GM12875 (cell line): ENCODE data around the gene UGT1A5.

Experiments used
- H3K4me3 ChIP-seq: one replicate; pipeline ENCODE4 v1.5.1; 2011; ENCODE audit warnings: low read depth, low read length, control low read depth
- TF ChIP-seq, protein P1 (sequence below): IDR thresholded peaks from 2 replicates; pipeline ENCODE4 v1.5.1; 2011; ENCODE audit warnings: low read depth, mild to moderate bottlenecking, control low read depth, inconsistent platforms, low read length, moderate library complexity, borderline replicate concordance; ENCODE audit not compliant: insufficient read depth

Gene UGT1A5

DNA sequence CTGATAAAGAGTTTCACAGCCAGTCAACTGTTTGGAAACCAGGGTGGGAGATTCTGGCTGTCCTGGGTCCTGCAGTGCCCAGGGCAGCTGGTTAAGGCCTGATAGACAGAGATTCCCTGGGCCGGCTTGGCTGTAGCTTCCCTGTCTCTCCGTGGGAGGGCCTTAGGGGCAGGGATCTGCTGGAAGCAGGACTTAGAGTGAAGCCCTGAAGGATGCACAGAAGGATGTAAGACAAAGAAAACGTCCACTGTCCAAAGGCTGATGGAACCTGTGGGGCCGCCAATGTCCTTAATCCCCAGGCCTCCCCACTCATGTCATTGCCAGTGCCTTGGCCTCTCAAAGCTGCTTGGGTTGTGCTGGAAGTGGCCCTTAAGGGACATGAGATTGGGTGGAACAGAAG lies 98.4 kb downstream of the UGT1A5 start:
- TF ChIP-seq, protein P1, sequence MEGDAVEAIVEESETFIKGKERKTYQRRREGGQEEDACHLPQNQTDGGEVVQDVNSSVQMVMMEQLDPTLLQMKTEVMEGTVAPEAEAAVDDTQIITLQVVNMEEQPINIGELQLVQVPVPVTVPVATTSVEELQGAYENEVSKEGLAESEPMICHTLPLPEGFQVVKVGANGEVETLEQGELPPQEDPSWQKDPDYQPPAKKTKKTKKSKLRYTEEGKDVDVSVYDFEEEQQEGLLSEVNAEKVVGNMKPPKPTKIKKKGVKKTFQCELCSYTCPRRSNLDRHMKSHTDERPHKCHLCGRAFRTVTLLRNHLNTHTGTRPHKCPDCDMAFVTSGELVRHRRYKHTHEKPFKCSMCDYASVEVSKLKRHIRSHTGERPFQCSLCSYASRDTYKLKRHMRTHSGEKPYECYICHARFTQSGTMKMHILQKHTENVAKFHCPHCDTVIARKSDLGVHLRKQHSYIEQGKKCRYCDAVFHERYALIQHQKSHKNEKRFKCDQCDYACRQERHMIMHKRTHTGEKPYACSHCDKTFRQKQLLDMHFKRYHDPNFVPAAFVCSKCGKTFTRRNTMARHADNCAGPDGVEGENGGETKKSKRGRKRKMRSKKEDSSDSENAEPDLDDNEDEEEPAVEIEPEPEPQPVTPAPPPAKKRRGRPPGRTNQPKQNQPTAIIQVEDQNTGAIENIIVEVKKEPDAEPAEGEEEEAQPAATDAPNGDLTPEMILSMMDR = no peak
- H3K4me3 ChIP-seq = no peak overlapping the region

DNA sequence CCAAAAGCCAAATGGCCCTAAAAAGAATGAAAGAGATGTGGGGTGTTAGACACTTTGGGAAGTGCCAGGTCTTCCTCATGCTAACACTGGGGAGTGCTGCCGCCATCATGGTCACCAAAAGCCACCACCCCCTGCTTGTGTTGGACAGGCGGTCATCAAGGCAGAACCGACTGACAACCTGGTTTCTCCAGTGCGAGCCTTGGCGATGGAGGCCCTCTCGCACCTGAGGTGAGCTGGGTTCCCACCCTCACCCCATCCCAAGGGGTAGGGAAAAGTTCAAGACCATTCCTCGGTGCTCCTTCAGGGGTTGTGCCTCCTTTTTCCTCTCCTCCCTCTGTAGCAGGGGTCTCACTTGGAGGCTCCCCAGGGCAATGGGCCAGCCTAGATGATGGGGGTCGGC lies 99.0 kb downstream of the UGT1A5 start:
- TF ChIP-seq, protein P1 = no peak
- no peak overlapping the region for H3K4me3 ChIP-seq

DNA sequence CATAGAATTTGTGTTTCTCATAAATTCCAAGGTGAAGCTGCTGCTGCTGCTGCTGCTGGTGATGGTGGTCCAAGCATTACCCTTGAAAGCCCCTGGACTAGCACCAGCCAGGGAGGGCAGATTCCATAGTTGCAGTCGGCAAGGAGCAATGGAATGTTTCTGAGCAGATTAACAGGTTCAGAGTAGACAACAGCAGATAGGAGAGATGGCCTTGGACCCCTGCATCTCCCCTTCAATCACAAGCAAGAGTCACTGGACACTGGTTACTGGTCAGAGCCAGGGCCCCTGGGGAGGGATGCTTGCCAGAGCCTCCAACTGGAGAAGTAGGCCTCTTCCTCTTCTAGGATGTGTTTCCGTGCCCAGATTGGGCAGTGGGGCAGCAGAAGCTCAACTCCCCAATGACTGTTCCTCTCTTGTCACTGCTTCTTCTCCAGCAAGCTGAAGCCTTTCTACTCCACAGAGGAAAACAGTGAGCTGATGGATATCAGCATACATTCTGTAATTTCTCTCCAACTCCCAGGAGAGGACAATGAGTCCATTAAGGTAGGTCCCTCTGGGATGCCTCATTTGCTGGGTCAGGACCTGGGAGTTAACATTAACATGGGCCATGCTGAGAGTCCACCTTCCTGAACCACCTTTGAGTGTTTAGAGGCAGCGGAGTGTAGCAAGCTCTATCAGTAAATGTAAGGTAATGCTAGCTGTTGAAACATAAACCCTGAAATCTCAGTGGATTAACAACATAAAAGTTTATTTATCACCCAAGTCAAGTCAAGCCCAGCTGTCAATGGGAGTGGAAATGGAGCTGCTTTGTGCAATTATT lies 100.7 kb downstream of the UGT1A5 start:
- TF ChIP-seq, protein P1 = no peak
- no peak overlapping the region for H3K4me3 ChIP-seq

DNA sequence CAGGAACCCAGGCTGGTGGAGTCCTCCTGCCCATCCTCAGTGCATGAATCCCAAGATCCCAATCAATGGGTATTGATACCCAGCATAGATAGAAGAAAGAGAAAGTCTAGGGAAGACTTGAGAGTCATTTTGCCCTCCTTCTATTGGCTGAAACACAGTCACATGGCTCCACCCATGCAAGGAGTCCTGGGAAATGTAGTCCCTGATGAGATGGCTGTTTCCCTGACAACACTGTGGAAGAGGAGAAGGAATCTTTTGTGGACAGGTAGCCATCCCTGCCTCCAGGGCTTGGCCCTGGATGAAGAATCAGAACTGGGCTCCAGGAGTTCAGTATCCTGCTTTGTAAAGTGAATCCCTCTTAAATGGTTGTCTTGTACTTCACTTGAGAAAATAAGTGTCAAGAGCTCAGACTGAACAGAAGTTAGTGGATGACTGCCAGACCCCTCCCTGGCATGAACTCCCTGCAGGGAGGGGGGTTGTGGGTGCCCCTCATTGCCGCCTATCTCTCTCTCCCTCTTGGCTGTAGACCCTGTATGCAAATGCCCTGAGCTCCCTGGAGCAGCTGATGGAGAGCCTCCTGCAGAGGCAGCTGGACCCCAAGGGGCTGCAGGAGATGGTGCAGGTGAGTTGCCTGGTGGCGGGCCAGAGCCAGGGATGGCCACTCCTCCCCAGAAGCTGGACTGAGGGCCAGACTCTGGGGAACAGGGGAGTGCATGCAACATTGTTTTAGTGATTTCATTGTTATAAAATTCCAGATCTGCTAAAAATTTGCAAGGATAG lies 101.5 kb downstream of the UGT1A5 start:
- no peak overlapping the region for H3K4me3 ChIP-seq
- TF ChIP-seq, protein P1 = no peak

DNA sequence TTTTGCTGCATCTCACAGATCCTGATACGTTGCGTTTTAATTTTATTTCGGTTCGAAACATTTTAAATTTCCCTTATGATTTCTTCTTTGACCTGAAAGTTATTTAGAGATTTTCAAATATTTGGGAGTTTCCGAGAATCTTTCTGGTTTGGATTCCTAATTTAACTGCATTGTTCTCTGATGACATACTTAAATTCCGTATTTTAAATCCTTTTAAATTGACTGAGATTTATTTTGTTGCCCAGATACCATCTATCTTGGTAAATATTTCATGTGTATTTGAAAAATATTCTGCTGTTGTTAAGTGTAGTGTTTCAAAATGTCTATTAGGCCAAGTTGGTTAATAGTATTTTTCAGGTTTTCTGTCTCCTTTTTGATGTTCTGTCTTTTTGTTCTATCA lies 103.2 kb downstream of the UGT1A5 start:
- TF ChIP-seq, protein P1 = no peak
- H3K4me3 ChIP-seq = no peak overlapping the region

DNA sequence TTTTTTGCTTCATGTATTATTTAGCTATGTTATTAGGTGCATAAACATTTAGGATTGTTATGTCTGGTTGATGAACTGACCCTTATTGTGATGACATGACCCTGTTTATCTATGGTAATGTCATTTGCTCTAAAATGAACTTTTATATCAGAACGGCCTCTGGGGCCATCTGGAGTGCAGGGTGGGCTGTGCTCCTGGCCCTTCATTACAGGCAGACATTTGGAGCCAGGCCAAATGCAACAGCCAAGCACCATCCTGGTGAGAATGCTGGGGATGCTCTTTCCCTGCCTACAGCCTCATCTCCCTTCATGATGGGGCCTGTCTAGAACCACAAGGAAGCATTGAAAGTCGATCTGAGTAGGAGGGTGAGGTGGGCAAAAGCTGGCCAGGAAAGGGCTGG lies 103.6 kb downstream of the UGT1A5 start:
- TF ChIP-seq, protein P1 = no peak
- H3K4me3 ChIP-seq = no peak overlapping the region
